A673 (cell line): ENCODE results near the gene ASAP2.

Experiments
- EZH2 ChIP-seq: fragments of 200-600 bp; sonication (generic); IDR thresholded peaks from 2 replicates; pipeline ENCODE4 v1.6.1; 2017; ENCODE audit warnings: borderline replicate concordance, low read depth, mild to moderate bottlenecking, mixed read lengths, antibody characterized with exemption, low read length; ENCODE audit not compliant: poor library complexity, severe bottlenecking
- TF ChIP-seq, protein P1 (sequence below): fragments of 300-800, 200-600 bp; sonication (generic); conservative IDR thresholded peaks from 2 replicates; pipeline ENCODE4 v1.5.1; 2017; ENCODE audit warnings: low read depth, mild to moderate bottlenecking, antibody characterized with exemption, low read length, moderate library complexity, mixed read lengths

GRCh38 chr2:9271091-9271490 lies 64.5 kb downstream of the ASAP2 start:
- TF ChIP-seq, protein P1, sequence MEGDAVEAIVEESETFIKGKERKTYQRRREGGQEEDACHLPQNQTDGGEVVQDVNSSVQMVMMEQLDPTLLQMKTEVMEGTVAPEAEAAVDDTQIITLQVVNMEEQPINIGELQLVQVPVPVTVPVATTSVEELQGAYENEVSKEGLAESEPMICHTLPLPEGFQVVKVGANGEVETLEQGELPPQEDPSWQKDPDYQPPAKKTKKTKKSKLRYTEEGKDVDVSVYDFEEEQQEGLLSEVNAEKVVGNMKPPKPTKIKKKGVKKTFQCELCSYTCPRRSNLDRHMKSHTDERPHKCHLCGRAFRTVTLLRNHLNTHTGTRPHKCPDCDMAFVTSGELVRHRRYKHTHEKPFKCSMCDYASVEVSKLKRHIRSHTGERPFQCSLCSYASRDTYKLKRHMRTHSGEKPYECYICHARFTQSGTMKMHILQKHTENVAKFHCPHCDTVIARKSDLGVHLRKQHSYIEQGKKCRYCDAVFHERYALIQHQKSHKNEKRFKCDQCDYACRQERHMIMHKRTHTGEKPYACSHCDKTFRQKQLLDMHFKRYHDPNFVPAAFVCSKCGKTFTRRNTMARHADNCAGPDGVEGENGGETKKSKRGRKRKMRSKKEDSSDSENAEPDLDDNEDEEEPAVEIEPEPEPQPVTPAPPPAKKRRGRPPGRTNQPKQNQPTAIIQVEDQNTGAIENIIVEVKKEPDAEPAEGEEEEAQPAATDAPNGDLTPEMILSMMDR: no peak
- no peak for TF ChIP-seq EZH2
